SH-SY5Y (cell line): ENCODE data around the gene MICALL2.

ENCODE experiments used
- GATA2 ChIP-seq: IDR thresholded peaks from 2 replicates; pipeline ENCODE4 v1.6.1; 2011; ENCODE audit warnings: mild to moderate bottlenecking, low read depth, low read length
- GATA3 ChIP-seq: IDR thresholded peaks from 2 replicates; pipeline ENCODE4 v1.6.1; 2011; ENCODE audit warnings: low read depth, mild to moderate bottlenecking, low read length, moderate library complexity

GRCh38 chr7:1495564-1496242, 36.4 kb upstream of the MICALL2 start:
- TF ChIP-seq GATA3 (no peak), GATA2 (no peak)
